Suprapubic skin (tissue), 4 donors: ENCODE measurements around the gene ZNF564. TPM values are rescaled to one million over a fixed set of nuclear protein-coding genes. Genes with fewer than 3 reads are reported as not detected.

Experiments used
- DNase-seq, 2 donors: peaks; one replicate each; pipeline ENCODE4 v3.0.0-alpha.2; 2019; ENCODE audit warnings: low spot score in 2 of 2
- H3K27ac ChIP-seq: fragments of 200-600 bp; sonication (generic); one replicate; pipeline ENCODE4 v1.5.1; 2019
- H3K27me3 ChIP-seq: fragments of 200-600 bp; sonication (generic); one replicate; pipeline ENCODE4 v1.5.1; 2019
- H3K36me3 ChIP-seq: fragments of 200-600 bp; sonication (generic); one replicate; pipeline ENCODE4 v1.5.1; 2019
- H3K4me1 ChIP-seq: fragments of 200-600 bp; sonication (generic); one replicate; pipeline ENCODE4 v1.5.1; 2019
- H3K4me3 ChIP-seq: fragments of 200-600 bp; sonication (generic); one replicate; pipeline ENCODE4 v1.5.1; 2019; ENCODE audit warnings: mild to moderate bottlenecking
- H3K9me3 ChIP-seq: fragments of 200-600 bp; sonication (generic); one replicate; pipeline ENCODE4 v1.5.1; 2019
- EP300 ChIP-seq: sonication (generic); formaldehyde crosslinking; IDR thresholded peaks from one replicate; pipeline ENCODE4 v1.6.1; 2017; ENCODE audit warnings: antibody characterized with exemption
- POLR2A ChIP-seq, 2 donors: fragments of 450-650 bp; IDR thresholded peaks; one replicate each; pipeline ENCODE4 v1.6.1; 2017; ENCODE audit warnings: antibody characterized with exemption in 2 of 2, mild to moderate bottlenecking in 2 of 2, moderate library complexity in 2 of 2
- POLR2AphosphoS5 ChIP-seq, 3 donors: sonication (generic); formaldehyde crosslinking; IDR thresholded peaks; one replicate each; pipeline ENCODE4 v1.6.1; 2017; ENCODE audit warnings: antibody characterized with exemption in 3 of 3
- WGBS: methylation state at CpG from one replicate; pipeline ENCODE4 v1.1.5; 2018; 5-methylcytosine and 5-hydroxymethylcytosine counted together
- total RNA-seq, 4 donors: library from RNA; depleted of rRNA; stranded (reverse); fragments of >200 nt; gene quantifications; one replicate each; pipeline ENCODE4 v1.1.0, GENCODE V29; 2016
- TF ChIP-seq, protein P1 (sequence below), 2 donors: fragments of 200-600 bp in 1 of 2; fragments of 450-650 bp in 1 of 2; sonication (generic) in 1 of 2; IDR thresholded peaks; one replicate each; pipeline ENCODE4 v1.5.1; 2016 to 2019; ENCODE audit warnings: antibody characterized with exemption in 2 of 2, mild to moderate bottlenecking in 1 of 2, moderate library complexity in 1 of 2

The ZNF564 gene
- total RNA-seq, 4 donors from 2014 or later, result 5.6 to 17.4 (median 7.6) TPM

DNA sequence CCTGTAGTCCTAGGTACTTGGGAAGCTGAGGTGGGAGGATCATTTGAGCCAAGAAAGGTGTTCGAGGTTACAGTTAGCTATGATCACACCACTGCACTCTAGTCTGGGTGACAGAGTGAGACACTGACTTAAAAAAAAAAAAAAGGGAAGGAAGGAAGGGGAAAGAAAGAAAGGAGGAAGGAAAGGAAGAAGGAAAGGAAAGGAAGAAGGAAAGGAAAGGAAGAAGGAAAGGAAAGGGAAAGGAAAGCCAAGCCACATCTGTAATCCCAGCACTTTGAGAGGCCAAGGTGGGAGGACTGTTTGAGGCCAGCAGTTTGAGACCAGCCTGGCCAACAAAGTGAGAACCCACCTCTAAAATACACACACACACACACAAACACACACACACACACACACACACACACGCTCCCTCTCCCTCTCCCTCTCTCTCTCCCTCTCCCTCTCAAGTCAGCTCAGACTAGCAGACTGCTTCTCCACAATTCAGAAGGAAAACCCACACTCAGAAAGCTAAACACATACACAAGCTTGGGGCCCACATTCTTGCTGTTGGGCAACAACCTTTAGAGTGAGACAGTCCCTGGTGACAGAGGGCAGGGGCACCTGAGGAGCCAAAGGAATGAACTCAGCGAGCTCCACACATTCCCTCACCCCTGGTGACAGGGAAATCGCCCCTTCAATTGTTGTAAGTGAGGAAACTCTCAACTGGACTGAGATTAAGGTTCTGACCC is 69.3 kb downstream of the ZNF564 start:
- WGBS, result 77% methylated on average over 4 of the region's 4 CpGs
- TF ChIP-seq POLR2A (IDR thresholded peaks at IDR 0.05) (no peak), EP300 (no peak), POLR2AphosphoS5 (IDR thresholded peaks at IDR 0.05) (no peak)
- TF ChIP-seq, protein P1, sequence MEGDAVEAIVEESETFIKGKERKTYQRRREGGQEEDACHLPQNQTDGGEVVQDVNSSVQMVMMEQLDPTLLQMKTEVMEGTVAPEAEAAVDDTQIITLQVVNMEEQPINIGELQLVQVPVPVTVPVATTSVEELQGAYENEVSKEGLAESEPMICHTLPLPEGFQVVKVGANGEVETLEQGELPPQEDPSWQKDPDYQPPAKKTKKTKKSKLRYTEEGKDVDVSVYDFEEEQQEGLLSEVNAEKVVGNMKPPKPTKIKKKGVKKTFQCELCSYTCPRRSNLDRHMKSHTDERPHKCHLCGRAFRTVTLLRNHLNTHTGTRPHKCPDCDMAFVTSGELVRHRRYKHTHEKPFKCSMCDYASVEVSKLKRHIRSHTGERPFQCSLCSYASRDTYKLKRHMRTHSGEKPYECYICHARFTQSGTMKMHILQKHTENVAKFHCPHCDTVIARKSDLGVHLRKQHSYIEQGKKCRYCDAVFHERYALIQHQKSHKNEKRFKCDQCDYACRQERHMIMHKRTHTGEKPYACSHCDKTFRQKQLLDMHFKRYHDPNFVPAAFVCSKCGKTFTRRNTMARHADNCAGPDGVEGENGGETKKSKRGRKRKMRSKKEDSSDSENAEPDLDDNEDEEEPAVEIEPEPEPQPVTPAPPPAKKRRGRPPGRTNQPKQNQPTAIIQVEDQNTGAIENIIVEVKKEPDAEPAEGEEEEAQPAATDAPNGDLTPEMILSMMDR (IDR thresholded peaks at IDR 0.05), result no peak
- peaks cover 15% of the 10 kb centered on the region for H3K4me1 ChIP-seq

DNA sequence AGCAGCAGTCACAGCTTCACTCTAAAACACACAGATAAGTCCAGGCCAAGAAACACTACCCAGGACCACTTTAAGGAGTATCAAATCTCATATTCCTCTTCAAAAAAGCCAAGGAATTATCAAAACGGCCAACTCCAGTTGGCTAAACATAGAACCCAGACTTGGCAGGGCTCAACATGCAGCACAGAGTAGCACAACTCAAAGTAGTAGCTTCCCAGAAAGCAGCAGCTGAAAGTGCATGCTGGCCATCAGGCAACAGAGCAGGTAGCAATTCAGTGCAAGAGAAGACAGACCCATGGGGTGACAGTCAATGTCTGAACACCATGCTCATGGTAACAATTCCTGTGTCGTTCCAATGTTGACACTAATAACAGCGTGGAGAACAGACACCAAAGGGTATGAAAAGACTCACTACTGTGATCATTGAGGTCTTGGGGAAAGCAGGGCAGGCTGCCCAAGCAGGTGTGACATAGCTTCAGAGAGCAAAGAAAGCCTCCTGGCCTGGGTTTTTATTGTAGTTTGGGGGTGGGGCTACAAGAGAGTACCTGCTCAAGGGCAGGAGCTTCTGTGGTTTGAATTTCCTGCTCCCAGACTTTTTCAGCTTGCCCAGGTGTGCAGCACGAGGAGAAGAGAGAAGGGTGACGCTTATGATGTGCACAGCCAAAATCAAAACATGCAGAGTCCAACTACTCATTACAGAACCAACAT is 72.9 kb downstream of the ZNF564 start:
- Histone ChIP-seq H3K4me3 (no peak overlapping the region), H3K4me1 (peaks cover 4% of the 10 kb centered on the region), H3K27ac (no peak overlapping the region), H3K27me3 (no peaks in the 10 kb centered on the region), H3K9me3 (no peaks in the 10 kb centered on the region), H3K36me3 (no peaks in the 10 kb centered on the region)
- DNase-seq, result no peak
- TF ChIP-seq, protein P1 (IDR thresholded peaks at IDR 0.05), result no peak
- TF ChIP-seq POLR2A (IDR thresholded peaks at IDR 0.05), result no peak
- no peak for TF ChIP-seq EP300
- TF ChIP-seq POLR2AphosphoS5 (IDR thresholded peaks at IDR 0.05), result no peak
- 50% methylated on average over 5 of the region's 5 CpGs for WGBS

More for the DNA sequence above, 69.3 kb downstream of the ZNF564 start:
- H3K9me3 ChIP-seq, result no peaks in the 10 kb centered on the region
- H3K27me3 ChIP-seq, result no peaks in the 10 kb centered on the region
- no peak overlapping the region for H3K4me3 ChIP-seq
- H3K27ac ChIP-seq, result no peak overlapping the region
- no peaks in the 10 kb centered on the region for H3K36me3 ChIP-seq
- DNase-seq, result no peak

Other genes starting within 250 kb of the ZNF564 start
- 1 to 10 TPM; 2.6 to 8.3 (median 5.8) TPM for gene ZNF563, start 217.8 kb downstream of the ZNF564 start, total RNA-seq
- gene ZNF442, start 185.8 kb downstream of the ZNF564 start, total RNA-seq, result 1 to 10 TPM in 3 of 4 donors, under 1 TPM in 1; 0.60 to 4.6 (median 3.1) TPM
- 1 to 10 TPM; 1.4 to 8.9 (median 4.5) TPM for gene ZNF799, start 150.2 kb downstream of the ZNF564 start, total RNA-seq
- 1 to 10 TPM; 2.9 to 7.6 (median 5.0) TPM for gene ZNF443, start 110.5 kb downstream of the ZNF564 start, total RNA-seq
- 1 to 10 TPM; 1.1 to 4.1 (median 1.7) TPM for gene ZNF709, start 66.7 kb downstream of the ZNF564 start, total RNA-seq
- gene ZNF490, start 59.3 kb upstream of the ZNF564 start, total RNA-seq, result 1 to 10 TPM; 5.0 to 9.3 (median 7.0) TPM
- 10 to 100 TPM; 14.3 to 36.1 (median 17.3) TPM for gene ZNF791, start 59.4 kb upstream of the ZNF564 start, total RNA-seq
- 10 to 100 TPM; 42.6 to 94.1 (median 78.9) TPM for gene MAN2B1, start 115.3 kb upstream of the ZNF564 start, total RNA-seq
- 10 to 100 TPM in 3 of 4 donors, 1 to 10 TPM in 1; 9.8 to 21.9 (median 17.2) TPM for gene WDR83, start 115.3 kb upstream of the ZNF564 start, total RNA-seq
- gene DHPS, start 130.4 kb upstream of the ZNF564 start, total RNA-seq, result 100 to 1,000 TPM; 108 to 265 (median 136) TPM
- not detected for gene GNG14, start 136.5 kb upstream of the ZNF564 start, total RNA-seq
- gene FBXW9, start 145.1 kb upstream of the ZNF564 start, total RNA-seq, result 10 to 100 TPM in 3 of 4 donors, 1 to 10 TPM in 1; 9.7 to 13.7 (median 12.3) TPM
- 100 to 1,000 TPM in 2 of 4 donors, 10 to 100 TPM in 2; 94.6 to 206 (median 110) TPM for gene TNPO2, start 172.4 kb upstream of the ZNF564 start, total RNA-seq
- gene TRIR, start 183.2 kb upstream of the ZNF564 start, total RNA-seq, result 100 to 1,000 TPM; 164 to 228 (median 210) TPM
- 10 to 100 TPM; 26.2 to 63.6 (median 56.9) TPM for gene GET3, start 186.0 kb upstream of the ZNF564 start, total RNA-seq
- 10 to 100 TPM; 18.2 to 62.0 (median 46.8) TPM for gene BEST2, start 200.3 kb upstream of the ZNF564 start, total RNA-seq
- gene HOOK2, start 224.1 kb upstream of the ZNF564 start, total RNA-seq, result 100 to 1,000 TPM in 2 of 4 donors, 10 to 100 TPM in 2; 55.1 to 227 (median 83.6) TPM
- 1,000 to 10,000 TPM in 3 of 4 donors, 100 to 1,000 TPM in 1; 687 to 2,027 (median 1,088) TPM for gene JUNB, start 240.0 kb upstream of the ZNF564 start, total RNA-seq